ENCODE measurements around the gene AFP.

The AFP gene

DNA sequence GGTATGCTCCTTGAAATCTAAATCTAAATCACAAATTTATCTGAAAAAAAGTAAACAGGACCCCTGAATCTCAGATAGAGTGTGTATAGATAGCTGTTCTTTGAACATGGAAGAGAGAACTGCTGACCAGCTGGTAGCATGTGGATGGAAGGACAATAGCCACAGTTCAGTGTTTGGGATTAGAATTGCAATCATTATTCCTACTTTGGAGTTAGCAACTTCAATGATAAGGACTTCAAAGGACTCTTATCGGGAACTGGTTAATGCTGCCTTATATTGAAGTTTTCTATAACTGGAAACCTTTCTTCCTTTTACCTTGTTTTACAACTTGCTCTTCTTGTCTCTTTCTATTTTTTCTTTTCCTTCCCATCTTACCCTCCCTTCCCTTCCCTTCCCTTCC, 50.5 kb downstream of the AFP start:
- H3K9ac ChIP-seq, result no peak overlapping the region
- no peaks in the 10 kb centered on the region for H3K27me3 ChIP-seq (ENCODE audit: control insufficient read depth, insufficient read depth, low read length)
- H3K79me2 ChIP-seq, result no peaks in the 10 kb centered on the region
- no peaks in the 10 kb centered on the region for H3K4me1 ChIP-seq
- TF ChIP-seq, protein P1, sequence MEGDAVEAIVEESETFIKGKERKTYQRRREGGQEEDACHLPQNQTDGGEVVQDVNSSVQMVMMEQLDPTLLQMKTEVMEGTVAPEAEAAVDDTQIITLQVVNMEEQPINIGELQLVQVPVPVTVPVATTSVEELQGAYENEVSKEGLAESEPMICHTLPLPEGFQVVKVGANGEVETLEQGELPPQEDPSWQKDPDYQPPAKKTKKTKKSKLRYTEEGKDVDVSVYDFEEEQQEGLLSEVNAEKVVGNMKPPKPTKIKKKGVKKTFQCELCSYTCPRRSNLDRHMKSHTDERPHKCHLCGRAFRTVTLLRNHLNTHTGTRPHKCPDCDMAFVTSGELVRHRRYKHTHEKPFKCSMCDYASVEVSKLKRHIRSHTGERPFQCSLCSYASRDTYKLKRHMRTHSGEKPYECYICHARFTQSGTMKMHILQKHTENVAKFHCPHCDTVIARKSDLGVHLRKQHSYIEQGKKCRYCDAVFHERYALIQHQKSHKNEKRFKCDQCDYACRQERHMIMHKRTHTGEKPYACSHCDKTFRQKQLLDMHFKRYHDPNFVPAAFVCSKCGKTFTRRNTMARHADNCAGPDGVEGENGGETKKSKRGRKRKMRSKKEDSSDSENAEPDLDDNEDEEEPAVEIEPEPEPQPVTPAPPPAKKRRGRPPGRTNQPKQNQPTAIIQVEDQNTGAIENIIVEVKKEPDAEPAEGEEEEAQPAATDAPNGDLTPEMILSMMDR (IDR thresholded peaks at IDR 0.05), result no peak
- no peaks in the 10 kb centered on the region for H3K36me3 ChIP-seq (ENCODE audit: control insufficient read depth, insufficient read depth, low read length)
- H3K4me3 ChIP-seq (ENCODE audit: low read depth, low read length), result no peak overlapping the region
- H3K27ac ChIP-seq, result no peak overlapping the region
- H3K9me3 ChIP-seq (ENCODE audit: control insufficient read depth, low read length), result no peaks in the 10 kb centered on the region
- no peak overlapping the region for H2AFZ ChIP-seq
- no peak overlapping the region for H3K4me2 ChIP-seq (ENCODE audit: low read length)

DNA sequence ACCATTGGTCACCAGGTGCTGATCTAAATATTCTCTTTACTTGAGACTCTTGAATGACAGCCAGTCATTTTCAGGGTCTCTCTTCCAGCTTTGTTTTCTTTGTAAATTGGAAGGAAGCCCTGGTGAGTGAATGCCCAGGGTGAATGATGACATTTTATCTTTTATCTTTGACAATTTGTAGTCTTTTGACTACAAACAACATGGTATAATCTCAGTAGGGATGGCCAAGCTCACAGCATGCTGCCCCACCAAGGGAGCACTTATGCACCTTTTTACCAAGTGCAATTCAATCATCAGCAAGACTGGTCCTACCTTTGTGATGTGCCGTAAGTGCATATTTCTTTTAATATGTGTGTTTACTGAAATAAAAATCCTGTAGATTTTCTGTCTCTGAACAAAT, 51.2 kb downstream of the AFP start:
- Histone ChIP-seq H3K4me1 (no peaks in the 10 kb centered on the region), H3K27ac (no peak overlapping the region), H3K9me3 (ENCODE audit: control insufficient read depth, low read length) (no peaks in the 10 kb centered on the region), H3K9ac (no peak overlapping the region), H2AFZ (no peak overlapping the region), H3K4me3 (ENCODE audit: low read depth, low read length) (no peak overlapping the region), H3K4me2 (ENCODE audit: low read length) (no peak overlapping the region), H3K36me3 (ENCODE audit: control insufficient read depth, insufficient read depth, low read length) (no peaks in the 10 kb centered on the region), H3K79me2 (no peaks in the 10 kb centered on the region), H3K27me3 (ENCODE audit: control insufficient read depth, insufficient read depth, low read length) (no peaks in the 10 kb centered on the region)
- TF ChIP-seq, protein P1 (IDR thresholded peaks at IDR 0.05), result no peak

DNA sequence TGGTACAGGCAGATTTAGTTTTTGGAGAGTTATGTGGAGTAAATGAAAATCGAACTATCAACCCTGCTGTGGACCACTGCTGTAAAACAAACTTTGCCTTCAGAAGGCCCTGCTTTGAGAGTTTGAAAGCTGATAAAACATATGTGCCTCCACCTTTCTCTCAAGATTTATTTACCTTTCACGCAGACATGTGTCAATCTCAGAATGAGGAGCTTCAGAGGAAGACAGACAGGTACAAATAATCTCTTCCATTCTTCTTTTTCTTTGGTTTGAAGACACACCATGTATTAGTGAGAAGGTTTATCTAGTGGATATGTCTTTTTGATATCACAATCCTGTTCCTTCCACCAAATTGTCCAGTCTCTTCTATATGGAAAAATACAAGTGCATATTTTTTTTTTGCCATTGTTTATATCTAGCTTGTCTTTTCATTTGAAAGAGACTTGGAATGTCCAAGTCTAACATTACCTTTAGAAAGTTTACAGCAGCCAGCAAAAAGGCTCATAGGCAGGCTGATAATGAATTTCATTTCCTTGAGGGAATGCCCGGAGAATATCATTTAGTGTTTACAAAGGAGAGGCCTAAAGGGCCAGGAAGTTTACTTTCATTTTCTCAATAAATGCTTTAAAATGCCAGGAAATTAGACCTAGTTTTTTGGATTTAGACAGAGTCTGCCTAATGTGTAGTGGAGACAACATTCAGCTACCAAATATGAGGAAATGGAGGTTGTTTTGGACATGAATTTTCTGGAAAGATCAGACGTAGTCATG, 64.2 kb downstream of the AFP start:
- TF ChIP-seq, protein P1 (IDR thresholded peaks at IDR 0.05), result no peak
- no peaks in the 10 kb centered on the region for H3K27me3 ChIP-seq (ENCODE audit: control insufficient read depth, insufficient read depth, low read length)
- H2AFZ ChIP-seq, result no peak overlapping the region

DNA sequence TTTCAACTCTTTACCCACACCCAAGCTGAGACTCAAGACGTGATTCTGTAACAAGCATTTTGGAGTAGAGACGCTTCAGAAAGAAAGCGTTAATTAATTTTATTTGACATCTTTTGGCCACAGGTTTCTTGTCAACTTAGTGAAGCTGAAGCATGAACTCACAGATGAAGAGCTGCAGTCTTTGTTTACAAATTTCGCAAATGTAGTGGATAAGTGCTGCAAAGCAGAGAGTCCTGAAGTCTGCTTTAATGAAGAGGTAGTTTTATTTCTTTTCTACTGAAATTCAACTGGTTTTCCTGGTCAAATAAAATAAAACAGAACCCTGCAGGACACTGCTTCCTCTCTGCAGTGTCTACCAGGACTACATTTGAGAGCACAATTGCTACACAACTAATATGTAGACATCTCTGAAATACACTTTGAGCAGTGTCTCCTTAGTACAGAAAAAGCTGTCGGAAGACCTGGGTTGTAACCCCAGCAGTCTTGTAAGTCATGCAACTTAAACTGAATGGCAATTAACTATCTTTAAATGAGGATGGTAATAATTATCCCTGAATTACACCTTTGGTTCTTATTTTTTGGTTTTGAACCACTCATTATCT, 65.7 kb downstream of the AFP start:
- Histone ChIP-seq H3K4me3 (ENCODE audit: low read depth, low read length) (no peak overlapping the region), H3K4me1 (no peaks in the 10 kb centered on the region), H3K36me3 (ENCODE audit: control insufficient read depth, insufficient read depth, low read length) (no peaks in the 10 kb centered on the region), H3K27me3 (ENCODE audit: control insufficient read depth, insufficient read depth, low read length) (no peaks in the 10 kb centered on the region), H3K9me3 (ENCODE audit: control insufficient read depth, low read length) (no peaks in the 10 kb centered on the region), H3K27ac (no peak overlapping the region), H3K79me2 (no peaks in the 10 kb centered on the region), H3K4me2 (ENCODE audit: low read length) (no peak overlapping the region), H2AFZ (no peak overlapping the region), H3K9ac (no peak overlapping the region)
- TF ChIP-seq, protein P1 (IDR thresholded peaks at IDR 0.05), result no peak

More for the DNA sequence above, 64.2 kb downstream of the AFP start:
- H3K4me1 ChIP-seq, result no peaks in the 10 kb centered on the region
- no peak overlapping the region for H3K4me2 ChIP-seq (ENCODE audit: low read length)
- no peak overlapping the region for H3K9ac ChIP-seq
- H3K36me3 ChIP-seq (ENCODE audit: control insufficient read depth, insufficient read depth, low read length), result no peaks in the 10 kb centered on the region
- H3K9me3 ChIP-seq (ENCODE audit: control insufficient read depth, low read length), result no peaks in the 10 kb centered on the region
- no peak overlapping the region for H3K27ac ChIP-seq
- no peak overlapping the region for H3K4me3 ChIP-seq (ENCODE audit: low read depth, low read length)
- H3K79me2 ChIP-seq, result no peaks in the 10 kb centered on the region
